Osteoblast (primary cell): ENCODE data around the gene CRTC1. TPM values are rescaled to one million over a fixed set of nuclear protein-coding genes. Genes with fewer than 3 reads are reported as not detected.

Experiments
- DNase-seq: peaks from one replicate; pipeline ENCODE4 v3.0.0; 2011; ENCODE audit warnings: low spot score, mixed read lengths; ENCODE audit not compliant: insufficient read length; ENCODE audit errors: missing footprints
- H2AFZ ChIP-seq: 2 replicates; pipeline ENCODE4 v1.6.0; 2011; ENCODE audit warnings: mild to moderate bottlenecking, low read length
- H3K27ac ChIP-seq: 2 replicates; pipeline ENCODE4 v1.5.1; 2011; ENCODE audit warnings: mild to moderate bottlenecking, low read depth, low read length, moderate library complexity
- H3K27me3 ChIP-seq: 2 replicates; pipeline ENCODE4 v1.6.0; 2012; ENCODE audit warnings: mild to moderate bottlenecking, control low read depth, inconsistent platforms, low read length, moderate library complexity; ENCODE audit not compliant: insufficient read depth
- H3K36me3 ChIP-seq: 2 replicates; pipeline ENCODE4 v1.5.1; 2011; ENCODE audit warnings: mild to moderate bottlenecking, low read length, control low read depth, moderate library complexity; ENCODE audit not compliant: insufficient read depth
- H3K4me1 ChIP-seq: 2 replicates; pipeline ENCODE4 v1.5.1; 2011; ENCODE audit warnings: mild to moderate bottlenecking, low read length, control low read depth, moderate library complexity; ENCODE audit not compliant: insufficient read depth
- H3K4me2 ChIP-seq: 2 replicates; pipeline ENCODE4 v1.6.0; 2011; ENCODE audit warnings: mild to moderate bottlenecking, low read length; ENCODE audit not compliant: insufficient read depth
- H3K4me3 ChIP-seq: fragments of 200-600 bp; sonication (generic); 3 replicates; pipeline ENCODE4 v1.5.1; 2012; ENCODE audit warnings: mild to moderate bottlenecking, low read length, inconsistent platforms; ENCODE audit not compliant: insufficient read depth
- H3K79me2 ChIP-seq: 2 replicates; pipeline ENCODE4 v1.6.0; 2012; ENCODE audit warnings: mild to moderate bottlenecking, low read length, control low read depth, inconsistent platforms; ENCODE audit not compliant: insufficient read depth
- H3K9me3 ChIP-seq: 2 replicates; pipeline ENCODE4 v1.5.1; 2011; ENCODE audit warnings: low read depth, low read length, control low read depth
- H4K20me1 ChIP-seq: 2 replicates; pipeline ENCODE4 v1.6.0; 2012; ENCODE audit warnings: mild to moderate bottlenecking, low read length, control low read depth; ENCODE audit not compliant: insufficient read depth
- CTCF ChIP-seq: IDR thresholded peaks from 2 replicates; pipeline ENCODE4 v1.5.1; 2011; ENCODE audit warnings: mild to moderate bottlenecking, low read depth, low read length, moderate library complexity; ENCODE audit errors: extremely low read depth
- total RNA-seq: library from RNA; depleted of rRNA; stranded (reverse); fragments of >200 nt; gene quantifications from 2 replicates; pipeline ENCODE4 v1.2.3, GENCODE V29; 2012

CRTC1 gene
- total RNA-seq, 1 donor, result 4.0 TPM

- H3K36me3 ChIP-seq, result peaks cover 20% of the 10 kb centered on the region
- no peak for TF ChIP-seq CTCF
- H3K4me1 ChIP-seq, result peaks cover 12% of the 10 kb centered on the region
- no peaks in the 10 kb centered on the region for H3K79me2 ChIP-seq
- DNase-seq, result peak; percentile 65
- no peak overlapping the region for H3K4me2 ChIP-seq
- H3K9me3 ChIP-seq, result no peaks in the 10 kb centered on the region
- no peaks in the 10 kb centered on the region for H3K27me3 ChIP-seq
- no peaks in the 10 kb centered on the region for H4K20me1 ChIP-seq
- H3K4me3 ChIP-seq, result no peak overlapping the region
- no peak overlapping the region for H3K27ac ChIP-seq
- no peak overlapping the region for H2AFZ ChIP-seq
Measured at GRCh38 chr19:18672044-18672451, 11.4 kb upstream of the CRTC1 start.

GRCh38 chr19:18672606-18673337 lies 10.7 kb upstream of the CRTC1 start:
- Histone ChIP-seq H2AFZ (peak overlapping the region; percentile 76), H3K4me2 (peak overlapping the region; percentile 33), H3K9me3 (no peaks in the 10 kb centered on the region), H3K4me1 (peaks cover 17% of the 10 kb centered on the region), H3K27ac (no peak overlapping the region), H3K4me3 (no peak overlapping the region), H3K27me3 (no peaks in the 10 kb centered on the region), H4K20me1 (no peaks in the 10 kb centered on the region), H3K36me3 (peaks cover 15% of the 10 kb centered on the region), H3K79me2 (no peaks in the 10 kb centered on the region)
- peak; percentile 94 for DNase-seq
- peak; percentile 48 for TF ChIP-seq CTCF

GRCh38 chr19:18674616-18675015 lies 8.9 kb upstream of the CRTC1 start:
- DNase-seq, result peak; percentile 74
- Histone ChIP-seq H3K4me1 (peaks cover 22% of the 10 kb centered on the region), H3K4me3 (no peak overlapping the region), H3K27ac (no peak overlapping the region), H4K20me1 (no peaks in the 10 kb centered on the region), H3K9me3 (no peaks in the 10 kb centered on the region), H2AFZ (no peak overlapping the region), H3K27me3 (no peaks in the 10 kb centered on the region), H3K36me3 (no peaks in the 10 kb centered on the region), H3K4me2 (no peak overlapping the region), H3K79me2 (no peaks in the 10 kb centered on the region)
- no peak for TF ChIP-seq CTCF

- Histone ChIP-seq H4K20me1 (no peaks in the 10 kb centered on the region), H3K4me2 (no peak overlapping the region), H3K79me2 (no peaks in the 10 kb centered on the region), H3K9me3 (no peaks in the 10 kb centered on the region), H3K27me3 (no peaks in the 10 kb centered on the region), H2AFZ (no peak overlapping the region), H3K4me1 (peaks cover 20% of the 10 kb centered on the region), H3K27ac (no peak overlapping the region), H3K36me3 (no peaks in the 10 kb centered on the region), H3K4me3 (no peak overlapping the region)
- peak; percentile 84 for DNase-seq
- peak; percentile 55 for TF ChIP-seq CTCF
Measured at GRCh38 chr19:18675779-18676178, 7.7 kb upstream of the CRTC1 start.
